SK-N-SH (cell line): ENCODE measurements around the gene ALDH6A1. TPM values are rescaled to one million over a fixed set of nuclear protein-coding genes. Genes with fewer than 3 reads are reported as not detected.
A peak's percentile ranks its signal among the peaks of the same experiment; 100 is the strongest.

ENCODE experiments used
- CTCF ChIA-PET: fragments of 300-600, 350-600 bp; formaldehyde crosslinking; extraction: SDS; loops from one replicate; lab custom pipeline; 2021; lab: Yijun Ruan, JAX
- POLR2A ChIA-PET: fragments of 350-600 bp; sonication (Branson Sonifier 250); formaldehyde crosslinking; extraction: SDS; loops from one replicate; lab custom pipeline; 2020; ENCODE audit warnings: antibody characterized with exemption, inconsistent platforms; lab: Yijun Ruan, JAX
- DNase-seq: peaks from one replicate; pipeline ENCODE4 v3.0.0; 2012
- H2AFZ ChIP-seq: fragments of 200-600 bp; sonication (generic); 2 replicates; pipeline ENCODE4 v1.8.1; 2016; ENCODE audit warnings: antibody characterized with exemption, mild to moderate bottlenecking, low read depth
- H3F3A ChIP-seq: fragments of 200-600 bp; sonication (generic); replicated peaks from 2 replicates; pipeline ENCODE3; 2016; ENCODE audit warnings: antibody characterized with exemption, mild to moderate bottlenecking; ENCODE audit not compliant: insufficient read depth
- H3K27ac ChIP-seq, 2 experiments: fragments of 200-500 bp in 1 of 2; fragments of 200-600 bp in 1 of 2; sonication (Bioruptor generic) in 1 of 2; sonication (generic), shearing (Covaris generic) in 1 of 2; 2 replicates each; pipeline versions ENCODE4 v1.5.1 to v1.6.1; 2014 to 2016; ENCODE audit warnings: low read depth in 2 of 2, inconsistent platforms in 1 of 2, low read length in 1 of 2, mild to moderate bottlenecking in 1 of 2, mixed read lengths in 1 of 2
- H3K27me3 ChIP-seq: fragments of 200-600 bp; sonication (generic), shearing (Covaris generic); 2 replicates; pipeline ENCODE4 v1.6.1; 2016; ENCODE audit warnings: mixed run types; ENCODE audit not compliant: insufficient read depth
- H3K36me3 ChIP-seq, 2 experiments: fragments of 200-500 bp in 1 of 2; fragments of 200-600 bp in 1 of 2; sonication (Bioruptor generic) in 1 of 2; sonication (generic) in 1 of 2; replicated peaks in 1 of 2; 2 replicates each; pipeline versions ENCODE3 to v1.5.1; 2014 to 2016; ENCODE audit warnings: low read length in 1 of 2, mild to moderate bottlenecking in 1 of 2; ENCODE audit not compliant: insufficient read depth in 2 of 2, control insufficient read depth in 1 of 2
- H3K4me1 ChIP-seq, 2 experiments: fragments of 200-500 bp in 1 of 2; fragments of 200-600 bp in 1 of 2; sonication (Bioruptor generic) in 1 of 2; sonication (generic), shearing (Covaris generic) in 1 of 2; 2 replicates each; pipeline versions ENCODE4 v1.5.1 to v1.6.1; 2014 to 2016; ENCODE audit warnings: low read depth in 1 of 2, low read length in 1 of 2, mixed run types in 1 of 2; ENCODE audit not compliant: insufficient read depth in 2 of 2, control insufficient read depth in 1 of 2
- H3K4me2 ChIP-seq: fragments of 200-600 bp; sonication (generic), shearing (Covaris generic); 2 replicates; pipeline ENCODE4 v1.6.1; 2017; ENCODE audit warnings: mixed run types
- H3K4me3 ChIP-seq, 2 experiments: fragments of 200-500 bp in 1 of 2; fragments of 200-600 bp in 1 of 2; sonication (Bioruptor generic) in 1 of 2; sonication (generic), shearing (Covaris generic) in 1 of 2; 2 replicates each; pipeline versions ENCODE4 v1.5.1 to v1.8.1; 2014 to 2016; ENCODE audit warnings: low read depth in 2 of 2, inconsistent platforms in 1 of 2, low read length in 1 of 2, mild to moderate bottlenecking in 1 of 2, mixed read lengths in 1 of 2, moderate library complexity in 1 of 2
- H3K79me2 ChIP-seq: fragments of 200-600 bp; sonication (generic); 2 replicates; pipeline ENCODE4 v1.8.1; 2017; ENCODE audit warnings: mild to moderate bottlenecking; ENCODE audit not compliant: insufficient read depth
- H3K9ac ChIP-seq: fragments of 200-600 bp; sonication (generic); 2 replicates; pipeline ENCODE4 v1.6.1; 2017; ENCODE audit warnings: mixed run types
- H3K9me2 ChIP-seq: fragments of 200-600 bp; sonication (generic); 2 replicates; pipeline ENCODE4 v1.6.1; 2017; ENCODE audit warnings: mixed run types
- H3K9me3 ChIP-seq: fragments of 200-600 bp; sonication (generic); 2 replicates; pipeline ENCODE4 v1.6.1; 2017; ENCODE audit warnings: mixed run types, mild to moderate bottlenecking, moderate library complexity
- H4K20me1 ChIP-seq: fragments of 200-600 bp; sonication (generic); 2 replicates; pipeline ENCODE4 v1.6.1; 2017; ENCODE audit warnings: mild to moderate bottlenecking, mixed run types; ENCODE audit not compliant: insufficient read depth
- CHD2 ChIP-seq: fragments of 150-350 bp; IDR thresholded peaks from 2 replicates; pipeline ENCODE4 v1.6.1; 2018; ENCODE audit warnings: low read length; ENCODE audit not compliant: partially characterized antibody
- ELF1 ChIP-seq: IDR thresholded peaks from 2 replicates; pipeline ENCODE4 v1.4.0; 2012
- EP300 ChIP-seq, 2 experiments: IDR thresholded peaks; 2 replicates each; pipeline versions ENCODE4 v1.4.0 to v1.6.1; 2012; ENCODE audit warnings: borderline replicate concordance in 1 of 2, low read depth in 1 of 2, low read length in 1 of 2
- EZH2phosphoT487 ChIP-seq: fragments of 200-600 bp; sonication (generic); IDR thresholded peaks from 2 replicates; pipeline ENCODE4 v1.6.1; 2017; ENCODE audit warnings: low read depth, mixed run types, mild to moderate bottlenecking, antibody characterized with exemption, moderate library complexity, borderline replicate concordance
- FOXJ3 ChIP-seq: sonication (generic); formaldehyde crosslinking; IDR thresholded peaks from 2 replicates; pipeline ENCODE4 v1.5.1; 2020; ENCODE audit warnings: mild to moderate bottlenecking, missing genetic modification reagents
- MEF2A ChIP-seq: IDR thresholded peaks from 2 replicates; pipeline ENCODE4 v1.4.0; 2012; ENCODE audit warnings: low read depth, borderline replicate concordance
- MXI1 ChIP-seq: IDR thresholded peaks from 2 replicates; pipeline ENCODE4 v1.6.1; 2012; ENCODE audit warnings: mild to moderate bottlenecking, low read depth, low read length, improper control_type of control experiment
- NRF1 ChIP-seq: IDR thresholded peaks from 2 replicates; pipeline ENCODE4 v1.6.1; 2012; ENCODE audit warnings: low read depth, mild to moderate bottlenecking, low read length
- POLR2AphosphoS5 ChIP-seq: IDR thresholded peaks from 2 replicates; pipeline ENCODE4 v1.6.1; 2012; ENCODE audit warnings: low read depth, low read length
- RAD21 ChIP-seq: IDR thresholded peaks from 2 replicates; pipeline ENCODE4 v1.6.1; 2012; ENCODE audit warnings: mild to moderate bottlenecking, low read length
- RCOR1 ChIP-seq: fragments of 150-350 bp; IDR thresholded peaks from 2 replicates; pipeline ENCODE4 v1.6.1; 2017; ENCODE audit warnings: antibody characterized with exemption, low read length
- RFX5 ChIP-seq: IDR thresholded peaks from 2 replicates; pipeline ENCODE4 v1.6.1; 2012; ENCODE audit warnings: mild to moderate bottlenecking, improper control_type of control experiment, low read length
- RXRA ChIP-seq: IDR thresholded peaks from 2 replicates; pipeline ENCODE4 v1.4.0; 2012; ENCODE audit warnings: low read depth, mild to moderate bottlenecking, borderline replicate concordance
- SIN3A ChIP-seq: IDR thresholded peaks from 2 replicates; pipeline ENCODE4 v1.6.1; 2012; ENCODE audit warnings: low read depth, mild to moderate bottlenecking, low read length, moderate library complexity, borderline replicate concordance
- TAF1 ChIP-seq: IDR thresholded peaks from 2 replicates; pipeline ENCODE4 v1.6.1; 2012; ENCODE audit warnings: low read depth, mild to moderate bottlenecking, low read length, moderate library complexity, borderline replicate concordance
- TCF12 ChIP-seq: IDR thresholded peaks from 2 replicates; pipeline ENCODE4 v1.4.0; 2012
- YY1 ChIP-seq: IDR thresholded peaks from 2 replicates; pipeline ENCODE4 v1.4.0; 2012; ENCODE audit warnings: low read depth, mild to moderate bottlenecking
- WGBS: methylation state at CpG from one replicate; pipeline ENCODE4 v1.1.6; 2017; ENCODE audit warnings: low lambda C conversion rate; 5-methylcytosine and 5-hydroxymethylcytosine counted together
- polyA plus RNA-seq, 3 experiments: library from polyadenylated mRNA; depleted of rRNA; stranded (reverse); fragments of >200 nt; gene quantifications; 2 replicates each; pipeline ENCODE4 v1.2.3, GENCODE V29; 2012
- TF ChIP-seq, protein P1 (sequence below): IDR thresholded peaks from 2 replicates; pipeline ENCODE4; 2012
- TF ChIP-seq, protein P2 (sequence below): IDR thresholded peaks from 2 replicates; pipeline ENCODE4 v1.6.1; 2012; ENCODE audit warnings: mild to moderate bottlenecking, low read depth, low read length, moderate library complexity
- TF ChIP-seq, protein P3 (sequence below): IDR thresholded peaks from 2 replicates; pipeline ENCODE4 v1.4.0; 2012; ENCODE audit warnings: low read depth

ALDH6A1 gene
- polyA plus RNA-seq, 1 of the 3 experiments (the other 2 are of a cell fraction): 9.4 TPM

DNA sequence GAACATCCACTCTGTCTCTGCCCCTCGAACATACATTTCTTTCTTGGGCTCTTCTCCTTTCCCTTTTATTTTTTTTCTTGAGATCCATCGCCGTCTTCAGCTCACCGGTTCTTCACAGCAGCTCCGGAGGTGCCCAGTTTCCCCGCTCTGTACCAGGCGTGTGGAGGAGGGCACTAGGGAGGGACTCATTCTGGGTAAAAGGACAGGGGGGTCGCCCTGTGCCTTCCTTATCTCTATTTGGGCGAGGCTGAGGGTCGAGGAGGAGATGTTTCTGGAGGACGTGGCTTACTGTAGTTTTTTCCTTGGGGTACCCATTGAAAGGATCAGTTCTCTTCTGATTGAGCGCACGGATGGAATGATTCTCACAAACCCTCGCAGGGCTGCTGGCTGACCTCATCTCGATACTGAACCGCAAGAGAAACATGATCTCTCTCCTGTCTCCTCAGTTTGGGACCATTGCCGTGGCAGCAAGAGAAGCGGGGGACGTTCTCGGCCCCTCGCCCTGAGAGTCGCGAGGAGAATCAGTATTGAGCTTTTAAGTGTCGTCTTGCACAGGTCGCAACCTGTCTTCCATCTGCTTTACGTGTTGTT, 889 bp upstream of the ALDH6A1 start:
- peaks cover 0 to 10% of the 10 kb centered on the region in 2 experiments; a peak in 2 of 4 replicates for H3K4me1 ChIP-seq
- peak overlapping the region; percentile 65 to 83 for H3K4me3 ChIP-seq
- POLR2A ChIA-PET: interaction anchor here (0.5 kb wide), 1 partner anchor 154 kb away, joined by 3 read pairs; the partner anchor contains the start of gene VSX2
- WGBS: 3% methylated on average over 26 of the region's 26 CpGs
- H3K4me2 ChIP-seq: peak overlapping the region; percentile 81
- CTCF ChIA-PET: interaction anchor here (0.6 to 1.3 kb wide), 3 partner anchors 23 to 167 kb away, joined by 3 to 4 read pairs (median 4); no protein-coding TSS in a partner anchor
- peak; percentile 44 for DNase-seq
- peak overlapping the region; percentile 88 for H3K9ac ChIP-seq
- no peaks in the 10 kb centered on the region for H3K36me3 ChIP-seq
- H3K9me2 ChIP-seq: no peaks in the 10 kb centered on the region
- H3K9me3 ChIP-seq: no peaks in the 10 kb centered on the region
- TF ChIP-seq MEF2A: no peak
- TF ChIP-seq, protein P1, sequence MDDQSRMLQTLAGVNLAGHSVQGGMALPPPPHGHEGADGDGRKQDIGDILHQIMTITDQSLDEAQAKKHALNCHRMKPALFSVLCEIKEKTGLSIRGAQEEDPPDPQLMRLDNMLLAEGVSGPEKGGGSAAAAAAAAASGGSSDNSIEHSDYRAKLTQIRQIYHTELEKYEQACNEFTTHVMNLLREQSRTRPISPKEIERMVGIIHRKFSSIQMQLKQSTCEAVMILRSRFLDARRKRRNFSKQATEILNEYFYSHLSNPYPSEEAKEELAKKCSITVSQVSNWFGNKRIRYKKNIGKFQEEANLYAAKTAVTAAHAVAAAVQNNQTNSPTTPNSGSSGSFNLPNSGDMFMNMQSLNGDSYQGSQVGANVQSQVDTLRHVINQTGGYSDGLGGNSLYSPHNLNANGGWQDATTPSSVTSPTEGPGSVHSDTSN: 0 out of 2 replicates have a peak, but pooled peaks have one; percentile 1
- 0 out of 2 replicates have a peak, but pooled peaks have one; percentile 20 for TF ChIP-seq SIN3A
- TF ChIP-seq YY1: peak; percentile 59; the same call in 1 of the 2 replicates
- peak overlapping the region; percentile 51 to 75 for H3K27ac ChIP-seq
- H2AFZ ChIP-seq: peak overlapping the region; percentile 99
- H4K20me1 ChIP-seq: no peaks in the 10 kb centered on the region
- H3F3A ChIP-seq: no peaks in the 10 kb centered on the region
- H3K27me3 ChIP-seq: no peaks in the 10 kb centered on the region
- peaks cover 41% of the 10 kb centered on the region for H3K79me2 ChIP-seq

DNA sequence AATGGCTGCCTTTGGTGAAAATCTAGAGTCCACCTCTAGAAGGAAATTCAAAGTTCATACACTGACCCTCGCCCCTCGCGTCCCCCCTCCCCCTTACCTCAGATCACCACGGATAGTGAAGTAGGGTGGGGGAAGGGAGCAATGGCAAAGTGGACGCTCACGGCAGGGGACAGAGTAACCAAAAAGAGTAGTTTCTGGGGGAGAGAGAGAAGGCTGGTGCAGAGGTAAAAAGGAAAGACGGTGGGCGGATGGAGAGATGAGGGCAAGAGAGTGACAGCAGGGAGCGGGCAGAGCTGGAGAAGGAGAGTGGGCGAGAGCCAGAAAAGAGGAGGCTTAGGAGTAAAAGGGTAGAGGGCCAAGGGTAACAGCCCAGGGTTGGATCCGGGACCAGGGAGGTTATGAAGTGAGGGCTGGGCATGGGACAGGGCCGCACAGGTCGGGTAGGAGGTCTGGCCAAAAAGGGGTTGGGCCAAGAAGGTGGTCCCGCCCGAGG, 423 bp downstream of the ALDH6A1 start:
- Histone ChIP-seq H3K9me2 (no peaks in the 10 kb centered on the region), H3K4me2 (peak overlapping the region; percentile 97), H3F3A (no peaks in the 10 kb centered on the region), H3K36me3 (no peaks in the 10 kb centered on the region), H4K20me1 (no peaks in the 10 kb centered on the region), H3K27ac (peak overlapping the region; percentile 0 to 33; a peak in 2 of 4 replicates), H3K4me3 (peak overlapping the region; percentile 72 to 84), H2AFZ (peak overlapping the region; percentile 93), H3K9me3 (no peaks in the 10 kb centered on the region), H3K4me1 (peaks cover 0 to 10% of the 10 kb centered on the region in 2 experiments; a peak in 2 of 4 replicates), H3K9ac (peak overlapping the region; percentile 76), H3K79me2 (peaks cover 38% of the 10 kb centered on the region), H3K27me3 (no peaks in the 10 kb centered on the region)
- no peak for DNase-seq
- WGBS: 3% methylated on average over 15 of the region's 15 CpGs
- ChIA-PET CTCF (interaction anchor here (0.6 to 1.3 kb wide), 2 partner anchors 28 to 56 kb away, joined by 4 read pairs; no protein-coding TSS in a partner anchor), POLR2A (interaction anchor here (0.8 to 1.2 kb wide), 2 partner anchors 10 to 120 kb away, joined by 3 read pairs; no protein-coding TSS in a partner anchor)
- TF ChIP-seq CHD2: no peak
- TF ChIP-seq, protein P2, sequence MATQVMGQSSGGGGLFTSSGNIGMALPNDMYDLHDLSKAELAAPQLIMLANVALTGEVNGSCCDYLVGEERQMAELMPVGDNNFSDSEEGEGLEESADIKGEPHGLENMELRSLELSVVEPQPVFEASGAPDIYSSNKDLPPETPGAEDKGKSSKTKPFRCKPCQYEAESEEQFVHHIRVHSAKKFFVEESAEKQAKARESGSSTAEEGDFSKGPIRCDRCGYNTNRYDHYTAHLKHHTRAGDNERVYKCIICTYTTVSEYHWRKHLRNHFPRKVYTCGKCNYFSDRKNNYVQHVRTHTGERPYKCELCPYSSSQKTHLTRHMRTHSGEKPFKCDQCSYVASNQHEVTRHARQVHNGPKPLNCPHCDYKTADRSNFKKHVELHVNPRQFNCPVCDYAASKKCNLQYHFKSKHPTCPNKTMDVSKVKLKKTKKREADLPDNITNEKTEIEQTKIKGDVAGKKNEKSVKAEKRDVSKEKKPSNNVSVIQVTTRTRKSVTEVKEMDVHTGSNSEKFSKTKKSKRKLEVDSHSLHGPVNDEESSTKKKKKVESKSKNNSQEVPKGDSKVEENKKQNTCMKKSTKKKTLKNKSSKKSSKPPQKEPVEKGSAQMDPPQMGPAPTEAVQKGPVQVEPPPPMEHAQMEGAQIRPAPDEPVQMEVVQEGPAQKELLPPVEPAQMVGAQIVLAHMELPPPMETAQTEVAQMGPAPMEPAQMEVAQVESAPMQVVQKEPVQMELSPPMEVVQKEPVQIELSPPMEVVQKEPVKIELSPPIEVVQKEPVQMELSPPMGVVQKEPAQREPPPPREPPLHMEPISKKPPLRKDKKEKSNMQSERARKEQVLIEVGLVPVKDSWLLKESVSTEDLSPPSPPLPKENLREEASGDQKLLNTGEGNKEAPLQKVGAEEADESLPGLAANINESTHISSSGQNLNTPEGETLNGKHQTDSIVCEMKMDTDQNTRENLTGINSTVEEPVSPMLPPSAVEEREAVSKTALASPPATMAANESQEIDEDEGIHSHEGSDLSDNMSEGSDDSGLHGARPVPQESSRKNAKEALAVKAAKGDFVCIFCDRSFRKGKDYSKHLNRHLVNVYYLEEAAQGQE: no peak
- no peak for TF ChIP-seq MXI1
- TF ChIP-seq YY1: no peak; the same call in 1 of the 2 replicates
- no peak for TF ChIP-seq RXRA
- TF ChIP-seq RCOR1: no peak
- no peak for TF ChIP-seq NRF1
- no peak for TF ChIP-seq RAD21
- no peak for TF ChIP-seq ELF1
- TF ChIP-seq EZH2phosphoT487: no peak
- TF ChIP-seq FOXJ3 (CRISPR knock-in tag): no peak
- TF ChIP-seq SIN3A: no peak
- TF ChIP-seq TCF12: no peak
- no peak for TF ChIP-seq TAF1
- TF ChIP-seq, protein P1: no peak
- no peak for TF ChIP-seq RFX5
- TF ChIP-seq, protein P3, sequence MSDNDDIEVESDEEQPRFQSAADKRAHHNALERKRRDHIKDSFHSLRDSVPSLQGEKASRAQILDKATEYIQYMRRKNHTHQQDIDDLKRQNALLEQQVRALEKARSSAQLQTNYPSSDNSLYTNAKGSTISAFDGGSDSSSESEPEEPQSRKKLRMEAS: no peak
- TF ChIP-seq POLR2AphosphoS5: no peak
- TF ChIP-seq EP300 (IDR thresholded peaks at IDR 0.05; ENCODE audit: borderline replicate concordance in 1 of 2, low read depth in 1 of 2, low read length in 1 of 2): no peak
